ENCODE data around the gene CFAP100. TPM values are rescaled to one million over a fixed set of nuclear protein-coding genes. Genes with fewer than 3 reads are reported as not detected.

Gene CFAP100
- total RNA-seq, 1 experiment from 2014 or later, result not detected

DNA sequence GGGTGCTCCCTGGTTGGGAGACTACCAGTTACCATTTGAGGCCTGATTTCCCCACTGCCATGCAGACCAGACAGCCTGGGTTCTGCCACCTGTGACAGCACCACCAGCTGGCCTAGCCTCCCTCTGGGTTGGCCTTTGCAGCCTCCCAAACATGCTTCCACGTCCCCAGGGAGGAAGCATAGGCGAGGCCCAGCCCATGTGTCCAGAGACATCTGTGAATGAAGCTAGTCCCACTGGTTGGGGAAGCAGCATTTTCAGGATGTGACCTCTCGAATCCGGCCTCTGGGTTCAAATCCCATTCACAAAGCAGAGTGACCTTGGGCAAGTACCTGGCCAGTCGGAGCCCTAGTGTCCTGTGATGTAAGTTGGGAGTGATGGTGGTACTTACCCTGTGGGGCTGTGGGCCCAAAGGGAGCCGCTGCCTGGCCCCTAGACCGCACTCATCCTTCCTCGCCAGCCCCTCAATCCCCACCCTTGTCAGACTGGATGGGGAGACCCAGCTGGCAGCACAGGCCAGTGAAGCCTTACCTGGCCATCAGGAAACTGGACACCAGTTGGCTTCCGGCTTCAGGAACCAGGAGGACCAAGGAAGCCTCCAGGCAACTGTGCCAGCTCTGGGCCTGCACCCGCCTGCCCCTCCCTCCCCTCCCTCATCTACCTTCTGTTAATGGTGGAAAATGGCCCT, 43.5 kb upstream of the CFAP100 start:
- Histone ChIP-seq H3K4me2 (ENCODE audit: low read length) (no peak overlapping the region), H3K9me2 (replicated peaks; ENCODE audit: low read length) (no peaks in the 10 kb centered on the region), H3K9ac (ENCODE audit: low read length) (no peak overlapping the region), H3K27me3 (ENCODE audit: low read length) (peaks cover 10% of the 10 kb centered on the region), H3K9me3 (ENCODE audit: low read length) (no peaks in the 10 kb centered on the region), H3K4me3 (ENCODE audit: low read length) (no peak overlapping the region), H3F3A (ENCODE audit: low read length, unreplicated experiment) (no peaks in the 10 kb centered on the region), H4K20me1 (ENCODE audit: low read length) (no peaks in the 10 kb centered on the region), H3K27ac (ENCODE audit: low read length) (no peak overlapping the region), H3K79me2 (ENCODE audit: low read length) (no peaks in the 10 kb centered on the region), H3K36me3 (ENCODE audit: low read depth, low read length) (no peaks in the 10 kb centered on the region), H2AFZ (ENCODE audit: low read length) (no peak overlapping the region), H3K4me1 (ENCODE audit: insufficient read depth, low read length) (peaks cover 3% of the 10 kb centered on the region; the same call in 1 of the 2 replicates)
- ChIA-PET POLR2A (ENCODE audit: unreplicated experiment) (no interaction called here), CTCF (interaction anchor here (0.6 kb wide), 1 partner anchor 77 kb away, joined by 3 read pairs; no protein-coding TSS in a partner anchor)
- intact Hi-C loops (cut with micrococcal nuclease), result no loop called here
- TF ChIP-seq EZH2 (IDR thresholded peaks at IDR 0.05; ENCODE audit: low read length, unreplicated experiment) (no peak), EZH2phosphoT487 (IDR thresholded peaks at IDR 0.05; ENCODE audit: borderline replicate concordance, low read length) (no peak)
- TF ChIP-seq, protein P1, sequence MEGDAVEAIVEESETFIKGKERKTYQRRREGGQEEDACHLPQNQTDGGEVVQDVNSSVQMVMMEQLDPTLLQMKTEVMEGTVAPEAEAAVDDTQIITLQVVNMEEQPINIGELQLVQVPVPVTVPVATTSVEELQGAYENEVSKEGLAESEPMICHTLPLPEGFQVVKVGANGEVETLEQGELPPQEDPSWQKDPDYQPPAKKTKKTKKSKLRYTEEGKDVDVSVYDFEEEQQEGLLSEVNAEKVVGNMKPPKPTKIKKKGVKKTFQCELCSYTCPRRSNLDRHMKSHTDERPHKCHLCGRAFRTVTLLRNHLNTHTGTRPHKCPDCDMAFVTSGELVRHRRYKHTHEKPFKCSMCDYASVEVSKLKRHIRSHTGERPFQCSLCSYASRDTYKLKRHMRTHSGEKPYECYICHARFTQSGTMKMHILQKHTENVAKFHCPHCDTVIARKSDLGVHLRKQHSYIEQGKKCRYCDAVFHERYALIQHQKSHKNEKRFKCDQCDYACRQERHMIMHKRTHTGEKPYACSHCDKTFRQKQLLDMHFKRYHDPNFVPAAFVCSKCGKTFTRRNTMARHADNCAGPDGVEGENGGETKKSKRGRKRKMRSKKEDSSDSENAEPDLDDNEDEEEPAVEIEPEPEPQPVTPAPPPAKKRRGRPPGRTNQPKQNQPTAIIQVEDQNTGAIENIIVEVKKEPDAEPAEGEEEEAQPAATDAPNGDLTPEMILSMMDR (conservative IDR thresholded peaks at IDR 0.05; ENCODE audit: low read depth, low read length), result no peak
- DNase-seq, result no peak
- BruUV-seq (replicated peaks), result no TSS peak
- no peak for ATAC-seq

DNA sequence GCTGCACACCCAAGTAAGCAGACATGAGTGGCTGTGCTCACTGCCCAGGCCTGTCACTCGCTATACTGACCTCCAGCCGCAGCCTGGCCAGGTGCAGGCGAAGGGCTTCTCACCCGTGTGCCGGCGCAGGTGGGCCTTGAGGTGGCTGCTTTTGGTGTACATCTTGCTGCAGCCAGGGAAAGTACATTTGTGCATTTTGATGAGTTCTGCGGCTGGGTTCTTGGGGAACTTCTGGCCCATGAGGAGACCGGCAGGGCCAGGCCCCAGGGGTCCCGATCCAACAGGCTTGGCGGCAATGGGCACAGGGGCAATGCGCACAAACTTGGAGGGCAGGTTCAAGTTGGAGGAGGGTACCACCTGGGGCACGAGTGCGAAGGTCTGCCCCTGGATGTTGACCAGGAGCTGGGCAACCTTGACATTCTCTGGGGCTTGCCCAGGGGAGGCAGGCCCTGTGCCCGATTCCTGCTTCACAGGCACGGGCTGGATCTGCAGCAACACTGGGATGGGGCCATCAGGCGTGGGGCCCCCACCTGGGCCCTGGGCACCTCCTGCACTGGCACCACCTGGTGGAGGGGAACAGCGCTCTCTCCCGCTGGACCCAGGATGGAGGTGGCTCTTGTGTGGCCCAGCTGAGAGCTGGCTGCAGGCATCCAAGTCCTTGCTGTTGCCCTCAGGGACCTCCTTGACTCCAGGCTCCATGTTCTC, 42.8 kb upstream of the CFAP100 start:
- H3K79me2 ChIP-seq (ENCODE audit: low read length), result no peaks in the 10 kb centered on the region
- H3K27ac ChIP-seq (ENCODE audit: low read length), result no peak overlapping the region
- peaks cover 6% of the 10 kb centered on the region; the same call in 1 of the 2 replicates for H3K4me1 ChIP-seq (ENCODE audit: insufficient read depth, low read length)
- ChIA-PET CTCF (no interaction called here), POLR2A (ENCODE audit: unreplicated experiment) (no interaction called here)
- H2AFZ ChIP-seq (ENCODE audit: low read length), result no peak overlapping the region
- no peaks in the 10 kb centered on the region for H4K20me1 ChIP-seq (ENCODE audit: low read length)
- no peak overlapping the region for H3K4me3 ChIP-seq (ENCODE audit: low read length)
- no peak overlapping the region for H3K4me2 ChIP-seq (ENCODE audit: low read length)
- BruUV-seq (replicated peaks), result no TSS peak
- no peaks in the 10 kb centered on the region for H3K9me2 ChIP-seq (replicated peaks; ENCODE audit: low read length)
- H3K9me3 ChIP-seq (ENCODE audit: low read length), result no peaks in the 10 kb centered on the region
- TF ChIP-seq, protein P1 (conservative IDR thresholded peaks at IDR 0.05; ENCODE audit: low read depth, low read length), result 0 out of 2 replicates have a peak, but pooled peaks have one; percentile 20
- TF ChIP-seq EZH2phosphoT487 (IDR thresholded peaks at IDR 0.05; ENCODE audit: borderline replicate concordance, low read length), result no peak
- no peak for TF ChIP-seq EZH2 (IDR thresholded peaks at IDR 0.05; ENCODE audit: low read length, unreplicated experiment)
- H3K27me3 ChIP-seq (ENCODE audit: low read length), result peaks cover 16% of the 10 kb centered on the region
- ATAC-seq (no peak), DNase-seq (no peak)
- no peaks in the 10 kb centered on the region for H3K36me3 ChIP-seq (ENCODE audit: low read depth, low read length)
- intact Hi-C loops (cut with micrococcal nuclease), result no loop called here
- H3F3A ChIP-seq (ENCODE audit: low read length, unreplicated experiment), result no peaks in the 10 kb centered on the region
- H3K9ac ChIP-seq (ENCODE audit: low read length), result no peak overlapping the region

Data from PC-3 (cell line).